Hematopoietic multipotent progenitor cell treated with erythropoietin and hydrocortisone succinate and interleukin-3 and kit ligand, for 15 days (in vitro differentiated cells): Measurements from ENCODE around the gene TTC9C.
"Not testable (repeated sequence)": the region's sequence is repeated elsewhere in the genome, so short reads cannot be mapped to it uniquely, and the experiment has no call there.

Experiments
- DNase-seq: peaks from one replicate; pipeline ENCODE4 v3.0.0-alpha.2; 2015; ENCODE audit warnings: low spot score

TTC9C gene

DNA sequence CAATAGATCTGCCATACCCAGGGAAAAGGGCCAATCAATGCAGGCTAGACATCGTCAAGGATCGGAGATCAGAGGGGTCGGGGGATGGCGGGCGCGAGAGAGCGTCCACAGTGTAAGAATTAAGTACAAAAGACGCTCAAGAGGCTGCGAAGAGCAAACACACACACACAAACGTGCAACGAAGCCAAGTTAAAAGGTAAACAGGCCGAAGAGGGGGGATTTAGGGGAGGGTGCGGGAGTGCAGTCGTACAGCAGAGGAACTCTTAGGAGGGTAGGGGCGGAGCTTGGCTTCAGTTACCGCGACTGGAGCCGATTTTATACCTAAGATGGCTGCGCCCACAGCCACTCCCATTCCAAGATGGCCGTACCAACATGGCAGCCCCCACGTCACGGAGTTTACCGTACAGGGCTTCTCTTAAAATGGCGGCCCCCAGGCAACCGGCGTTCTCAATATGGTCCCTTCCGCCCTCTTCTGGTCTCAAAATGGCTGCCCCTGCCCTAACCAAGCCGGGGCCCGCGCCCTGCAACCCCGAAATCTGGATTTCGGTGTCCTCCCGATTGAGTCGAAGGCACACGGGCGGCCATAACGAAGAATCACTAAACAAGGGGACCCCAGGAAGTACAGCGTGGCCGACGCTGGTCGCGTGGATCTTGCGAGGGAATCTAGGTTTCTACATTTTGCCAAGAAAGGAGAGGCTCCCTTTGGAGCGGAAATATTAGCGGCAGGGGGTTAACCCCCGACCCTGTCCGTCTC is 18.9 kb upstream of the TTC9C start:
- peak; percentile 99 for DNase-seq

DNA sequence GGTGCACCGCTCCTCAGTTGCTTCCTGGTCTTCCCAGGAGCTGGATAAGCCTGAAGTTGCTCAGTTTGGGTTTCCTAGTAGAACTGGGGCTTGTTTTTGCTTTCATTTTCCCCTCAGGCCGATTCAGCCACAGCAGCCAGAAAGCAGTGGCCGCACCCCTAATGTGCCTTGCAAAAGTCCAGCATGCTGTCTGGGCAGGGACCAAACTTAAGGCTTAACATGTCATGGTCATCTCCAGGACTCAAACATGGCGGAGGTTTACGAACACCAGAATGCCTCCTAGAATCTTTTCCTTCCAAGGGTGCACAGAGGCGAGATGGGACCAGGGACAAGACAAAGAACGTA is 18.3 kb upstream of the TTC9C start:
- DNase-seq = peak; percentile 55

DNA sequence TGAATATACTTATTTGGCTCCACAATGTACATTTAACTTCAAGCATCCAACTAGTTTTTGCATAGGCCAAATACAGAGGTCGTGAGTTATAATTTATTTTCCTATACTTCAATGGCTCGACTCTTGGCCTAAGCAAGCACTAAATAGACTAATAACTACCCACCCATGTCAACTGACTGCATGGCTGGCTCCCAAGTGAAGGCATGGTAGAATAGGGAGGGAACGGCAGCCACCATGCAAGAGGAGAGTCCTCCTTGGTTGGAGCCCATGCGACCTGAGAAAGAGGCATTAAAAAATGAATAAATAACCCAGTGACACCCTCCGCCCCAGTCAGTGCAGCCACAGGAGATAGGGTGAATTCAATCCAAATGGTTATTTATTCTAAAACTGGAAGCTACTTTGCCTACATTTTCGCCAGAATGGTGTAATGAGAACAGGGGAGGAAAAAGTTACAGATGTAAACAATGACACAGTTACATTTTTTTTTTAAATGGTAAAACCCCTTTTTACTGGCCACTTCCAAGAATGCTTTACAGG is 15.9 kb upstream of the TTC9C start:
- DNase-seq = no peak

DNA sequence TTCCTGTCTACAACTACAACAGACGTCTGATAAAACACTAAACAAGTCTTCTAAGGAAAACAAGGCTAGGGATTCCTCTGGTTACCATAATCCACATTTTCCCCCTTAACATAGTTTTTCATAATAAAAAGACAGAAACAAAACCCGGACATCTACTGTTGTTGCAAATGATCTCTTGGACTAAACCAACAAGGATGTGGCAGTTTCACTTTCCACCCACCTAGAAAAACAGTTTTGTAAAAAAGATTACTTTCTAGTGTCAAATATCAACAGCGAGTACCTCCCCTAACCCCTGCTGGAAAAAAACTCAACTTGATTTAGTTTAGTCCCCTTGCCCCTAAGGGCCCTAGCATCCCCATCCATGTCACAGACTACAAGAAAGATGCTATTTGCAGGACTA is 15.4 kb upstream of the TTC9C start:
- DNase-seq = no peak

DNA sequence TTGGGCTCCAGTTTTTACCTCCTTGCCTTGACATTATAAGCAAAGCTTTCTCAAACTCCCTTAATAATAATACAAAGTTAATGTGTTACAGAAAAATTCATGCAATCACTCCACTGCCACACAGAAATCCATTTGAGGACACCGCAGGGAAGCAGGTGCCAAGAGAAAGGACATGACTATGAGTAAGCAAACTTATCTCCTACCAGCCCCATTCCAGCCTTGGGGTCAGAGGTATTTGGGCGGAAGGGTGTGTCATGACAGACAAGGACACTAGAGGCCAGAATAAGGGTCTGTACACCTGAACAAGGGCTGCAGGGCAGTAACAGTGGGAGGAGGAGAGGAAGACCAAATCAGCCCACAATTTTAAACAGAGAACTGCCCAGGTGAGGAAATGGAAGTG is 14.9 kb upstream of the TTC9C start:
- DNase-seq = no peak

DNA sequence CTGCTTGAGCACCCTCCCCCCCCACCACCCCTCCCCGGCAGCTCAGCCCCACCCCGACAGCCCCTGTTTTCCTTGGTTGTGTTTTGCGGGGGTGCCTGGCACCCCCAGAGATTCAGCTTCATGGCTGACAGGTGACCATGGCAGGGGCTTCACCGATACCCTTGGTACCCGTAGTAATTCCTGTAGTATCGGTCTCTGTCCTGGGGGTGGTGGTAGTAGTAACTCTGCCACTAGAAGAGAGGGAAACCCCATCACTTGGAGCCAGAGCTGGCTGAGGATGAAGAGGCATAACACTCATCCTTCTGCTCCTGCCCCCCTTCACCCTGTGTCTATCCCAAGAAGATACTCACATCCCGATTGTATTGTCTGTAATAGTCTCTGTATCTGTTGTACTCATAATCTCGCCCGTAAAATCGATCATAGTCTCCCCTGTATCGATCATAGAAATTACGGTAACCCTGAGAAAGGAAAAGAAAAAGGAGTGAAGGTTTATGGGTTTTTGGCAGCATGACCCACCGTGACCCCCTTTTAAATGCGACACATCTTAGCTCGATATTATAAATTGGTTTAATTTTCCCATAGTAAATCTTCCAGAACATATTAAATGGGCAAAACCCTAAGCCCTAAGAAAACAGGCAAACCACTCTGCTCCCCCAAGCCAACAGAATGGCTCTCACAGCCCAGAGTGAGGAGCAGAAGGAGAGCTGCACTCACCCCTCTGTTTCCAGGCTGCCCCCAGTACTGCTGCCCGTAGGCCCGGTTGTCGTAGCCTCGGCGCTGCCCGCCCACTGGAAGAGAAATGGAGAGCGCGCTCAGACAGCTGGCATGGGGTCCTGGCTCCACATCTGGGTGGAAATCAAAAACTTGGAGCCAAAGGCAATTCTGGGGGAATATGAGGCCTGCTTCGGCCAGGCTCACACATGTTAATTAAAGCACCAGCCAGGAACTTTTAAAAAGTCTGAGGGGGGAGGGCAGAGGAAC is 12.8 kb upstream of the TTC9C start:
- no peak for DNase-seq

DNA sequence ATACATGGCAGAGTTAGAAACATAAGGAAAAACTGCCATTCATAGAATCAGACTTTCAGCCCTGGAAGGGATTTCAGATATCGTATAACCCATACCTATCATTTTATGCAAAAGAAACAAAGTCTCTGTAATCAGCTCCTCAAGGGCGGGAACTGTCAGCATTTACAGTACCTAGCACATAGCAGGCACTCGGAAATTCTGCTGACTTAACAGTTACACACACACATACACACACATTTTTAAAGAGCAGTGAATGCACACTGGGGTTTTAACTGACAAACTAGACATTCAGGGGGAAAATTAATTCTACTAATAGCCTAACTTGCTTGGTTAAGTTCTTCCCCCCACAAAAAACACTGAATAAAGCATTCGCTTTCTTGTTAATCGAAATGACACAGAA is 12.1 kb upstream of the TTC9C start:
- no peak for DNase-seq

DNA sequence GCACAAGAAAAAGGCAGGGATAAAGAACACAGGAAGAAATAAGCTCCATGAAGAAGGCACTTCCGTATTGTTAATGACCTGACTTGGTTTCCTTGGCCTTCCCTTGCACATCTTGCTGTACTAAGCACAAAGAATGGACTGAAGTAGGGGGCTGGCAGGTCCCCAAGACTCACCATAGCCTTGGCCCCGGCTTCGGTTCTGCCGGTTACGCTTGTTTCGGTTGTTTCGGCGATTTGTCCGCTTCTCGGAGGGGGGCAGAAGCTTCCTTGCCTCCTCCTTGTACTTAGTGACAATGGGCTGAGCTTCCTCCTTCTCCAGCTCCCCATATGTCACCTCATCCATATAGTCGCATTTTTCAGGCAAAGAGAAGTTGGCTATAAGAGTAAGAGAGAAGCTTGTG is 11.5 kb upstream of the TTC9C start:
- DNase-seq = no peak

DNA sequence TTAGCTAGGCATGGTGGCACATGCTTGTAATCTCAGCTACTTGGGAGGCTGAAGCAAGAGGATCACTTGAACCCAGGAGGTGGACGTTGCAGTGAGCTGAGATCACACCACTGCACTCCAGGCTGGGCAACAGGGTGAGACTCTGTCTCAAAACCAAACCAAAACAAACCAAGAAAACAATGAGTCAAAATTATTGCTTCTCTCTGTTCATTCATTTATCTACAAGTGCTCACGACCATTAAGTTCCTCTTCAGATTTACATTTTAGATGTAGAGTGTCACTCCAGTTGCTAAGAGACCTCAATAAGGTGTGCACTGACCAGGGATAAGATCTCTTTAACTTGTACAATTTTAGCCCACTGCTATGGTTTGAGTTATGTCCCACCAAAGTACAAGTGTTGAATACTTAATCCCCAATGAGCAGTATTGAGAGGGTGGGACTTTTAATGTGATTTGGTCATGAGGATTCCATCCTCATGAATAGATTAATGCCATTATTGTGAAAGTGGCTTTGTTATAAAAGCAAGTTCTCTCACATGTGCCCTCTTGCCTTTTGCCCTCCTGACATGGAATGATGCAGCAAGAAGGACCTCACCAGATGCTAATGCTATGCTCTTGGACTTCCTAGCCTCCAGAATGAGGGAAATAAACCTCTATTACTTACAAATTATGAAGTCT is 8.8 kb upstream of the TTC9C start:
- no peak for DNase-seq

DNA sequence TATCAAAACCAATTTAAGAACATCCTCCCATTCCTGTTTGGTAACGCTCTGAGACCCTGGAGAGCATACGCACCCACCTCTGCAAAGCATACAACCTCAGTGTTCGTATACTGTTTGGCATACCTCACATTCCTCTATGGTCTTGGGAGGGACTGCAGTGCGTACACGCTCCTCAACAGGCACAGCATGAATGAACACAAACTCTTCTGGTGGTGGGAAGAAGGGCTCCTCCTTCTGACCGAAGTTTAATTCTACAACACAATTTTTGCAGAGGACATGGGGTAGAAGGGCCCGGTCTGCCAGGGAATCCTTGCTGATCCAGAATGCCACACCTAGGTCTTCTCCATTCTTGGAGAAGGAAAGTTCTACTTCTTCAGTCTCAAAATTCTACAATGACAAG is 6.3 kb upstream of the TTC9C start:
- no peak for DNase-seq

DNA sequence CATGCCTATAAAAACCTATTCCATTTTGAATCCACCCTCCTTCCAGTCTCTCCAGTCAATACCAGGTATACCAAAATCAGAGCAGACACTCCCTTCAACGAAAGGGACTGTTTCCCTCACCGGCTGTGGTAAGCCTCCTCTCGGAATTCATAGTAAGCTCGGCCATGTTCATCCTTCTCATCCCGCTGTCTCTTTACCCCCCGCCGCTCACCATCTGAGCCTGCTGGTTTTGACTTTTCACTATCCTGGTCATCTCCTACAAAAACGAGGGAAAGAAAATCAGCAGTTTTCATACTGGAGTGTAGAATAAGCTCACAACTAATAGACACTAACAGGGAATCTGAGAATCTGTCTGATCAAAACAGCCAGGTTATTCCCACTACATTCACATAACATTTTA is 4.1 kb upstream of the TTC9C start:
- DNase-seq = no peak

DNA sequence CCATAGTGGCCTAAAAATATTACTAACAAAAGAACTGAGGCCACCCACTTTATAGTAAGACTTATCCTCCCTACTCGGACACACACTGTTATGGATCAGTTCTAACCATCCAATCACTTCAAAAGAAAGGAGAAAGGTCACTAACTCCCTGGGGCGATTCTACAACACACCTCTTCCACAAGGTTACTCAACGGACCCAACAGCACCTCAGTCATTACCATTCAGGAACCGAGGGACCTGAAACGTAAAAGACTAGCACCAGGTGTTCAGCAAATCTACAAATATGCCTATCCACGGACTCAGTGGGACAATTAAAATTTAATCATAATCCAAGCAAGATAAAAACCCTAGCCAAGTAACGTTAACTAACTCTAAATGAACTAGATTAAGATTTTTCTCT is 2.6 kb upstream of the TTC9C start:
- no peak for DNase-seq

DNA sequence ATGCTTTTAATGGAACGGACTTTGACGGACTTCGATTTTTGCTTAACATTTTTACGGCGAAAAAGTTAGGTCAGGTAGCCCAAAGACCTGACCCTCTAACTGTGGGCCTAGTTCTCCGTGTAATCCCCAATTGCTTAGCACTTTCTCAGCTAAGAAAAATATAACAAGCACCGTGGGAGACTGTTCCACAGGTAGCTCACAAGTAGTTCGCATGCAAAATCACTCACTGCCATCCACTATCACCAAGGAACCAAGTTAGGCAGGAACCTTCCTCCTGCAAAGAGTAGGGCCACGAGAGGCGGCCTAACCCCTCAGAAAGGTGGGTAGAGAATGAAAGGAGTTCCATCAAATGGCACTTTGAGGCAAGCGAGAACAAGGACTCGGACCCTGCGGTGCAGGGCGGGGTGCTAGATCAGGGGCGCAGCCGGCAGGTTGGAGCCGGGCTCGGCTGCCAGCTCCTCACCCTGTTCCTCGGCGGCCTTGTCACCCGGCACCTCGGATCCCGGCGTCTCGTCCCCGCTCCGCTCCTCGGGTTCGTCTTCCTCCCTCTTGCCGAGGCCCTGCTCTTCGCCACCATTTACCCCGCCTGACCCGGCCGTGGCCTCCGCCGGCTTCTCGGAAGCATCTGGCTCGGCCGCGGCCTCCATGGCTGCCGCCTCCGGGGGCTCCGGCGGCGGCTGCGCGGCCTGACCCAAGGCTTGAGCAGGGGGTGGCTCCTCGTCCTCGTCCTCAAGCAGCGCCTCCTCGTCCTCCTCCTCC is 2.0 kb upstream of the TTC9C start:
- DNase-seq = peak; percentile 17

DNA sequence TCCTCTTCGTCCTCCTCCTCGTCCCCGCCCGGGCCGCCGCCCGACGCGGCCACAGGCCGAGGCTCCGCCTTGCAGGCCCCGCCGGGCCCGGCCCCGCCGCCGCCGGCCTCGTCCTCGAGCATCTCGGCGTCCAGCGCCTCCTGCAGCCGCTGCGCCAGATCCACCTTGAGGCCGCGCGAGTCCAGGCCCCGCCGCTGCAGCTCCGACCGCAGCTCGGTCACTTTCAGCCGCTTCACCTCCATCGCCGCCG is 1.4 kb upstream of the TTC9C start:
- DNase-seq = no peak

DNA sequence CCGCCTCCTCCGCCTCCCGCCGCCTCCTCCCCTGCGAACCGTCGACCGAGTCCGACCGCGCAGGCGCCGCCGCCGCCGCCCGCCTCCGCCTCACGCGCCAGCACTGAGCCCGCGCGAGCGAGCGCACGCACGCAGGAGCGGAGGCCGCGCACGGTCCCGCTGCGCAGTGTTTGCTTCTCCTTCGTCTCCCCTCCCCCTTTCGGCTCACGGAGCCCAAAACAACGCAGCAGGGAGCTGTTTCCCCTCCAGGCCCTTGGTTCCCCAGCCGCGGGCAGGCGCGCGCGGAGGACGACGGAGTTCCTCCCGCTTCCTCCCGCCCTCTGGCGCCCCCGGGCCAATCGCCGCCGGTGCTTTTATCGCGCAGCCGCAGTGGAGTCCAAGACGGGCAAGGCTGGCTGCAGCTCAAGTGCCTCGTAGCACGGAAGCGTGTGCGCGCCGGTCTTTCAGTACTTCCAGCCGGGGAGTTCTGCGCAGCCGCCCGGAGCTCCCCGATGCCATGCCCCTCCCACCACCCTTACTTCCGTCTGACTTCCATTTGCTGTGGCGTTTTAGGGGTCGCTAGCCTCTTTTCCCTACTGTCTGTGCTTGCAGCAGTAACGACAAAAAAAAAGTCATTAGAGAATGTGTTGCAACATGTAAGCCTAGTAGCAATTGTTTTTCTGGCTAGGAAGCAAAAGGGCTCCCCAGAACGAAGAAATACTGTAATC is 968 bp upstream of the TTC9C start, which contains the start of gene HNRNPUL2:
Gene HNRNPUL2, minus strand, starts transcription at position 293 of the 707 bp plus-strand sequence. CDS start 301 bp downstream, outside the sequence.
- peak; percentile 98 for DNase-seq

DNA sequence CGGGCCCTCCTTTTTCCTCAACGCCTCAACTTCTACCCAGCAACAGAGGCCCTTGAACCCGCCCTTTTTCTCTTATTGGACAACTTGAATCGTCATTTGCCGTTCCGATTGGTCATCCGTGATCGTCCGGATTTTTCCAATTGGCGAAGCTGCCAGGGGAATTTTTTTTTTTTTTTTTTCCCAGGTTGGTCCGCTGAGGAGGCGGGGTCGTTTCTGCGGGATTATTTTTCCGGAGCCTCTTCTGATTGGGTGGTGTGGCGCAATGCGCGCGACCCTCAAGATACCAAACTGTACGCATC is 465 bp upstream of the TTC9C start:
- DNase-seq = peak; percentile 98

DNA sequence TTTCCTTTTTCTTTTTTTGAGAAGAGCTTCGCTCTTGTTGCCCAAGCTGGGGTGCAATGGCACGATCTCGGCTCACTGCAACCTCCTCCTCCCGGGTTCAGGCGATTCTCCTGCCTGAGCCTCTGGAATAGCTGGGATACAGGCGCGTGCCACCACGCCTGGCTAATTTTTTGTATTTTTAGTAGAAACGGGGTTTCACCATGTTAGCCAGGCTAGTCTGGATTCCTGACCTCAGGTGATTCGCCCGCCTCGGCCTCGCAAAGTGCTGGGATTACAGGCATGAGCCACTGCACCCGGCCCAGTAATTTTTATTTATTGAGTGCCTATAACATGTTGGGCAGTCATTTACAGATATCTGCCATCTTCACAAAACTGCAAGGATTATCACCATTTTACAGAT is 1.8 kb downstream of the TTC9C start:
- DNase-seq = not testable (repeated sequence)

DNA sequence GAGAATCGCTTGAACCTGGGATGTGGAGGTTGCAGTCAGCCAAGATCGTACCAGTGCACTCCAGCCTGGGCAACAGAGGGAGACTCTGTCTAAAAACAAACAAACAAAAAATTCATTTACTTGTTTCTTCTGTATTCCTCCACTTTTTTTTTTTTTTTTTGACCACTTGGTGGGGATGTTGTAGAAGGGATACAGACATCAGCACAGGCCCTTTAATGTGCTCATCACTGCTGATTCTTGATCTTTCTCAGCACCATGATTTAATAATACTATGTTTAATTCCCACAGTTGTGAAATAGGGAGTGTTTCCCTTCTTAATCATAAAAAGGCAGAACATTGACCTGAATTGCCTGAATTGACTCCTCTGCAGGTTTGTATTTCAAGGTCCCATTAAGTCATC is 4.5 kb downstream of the TTC9C start:
- DNase-seq = peak; percentile 60

DNA sequence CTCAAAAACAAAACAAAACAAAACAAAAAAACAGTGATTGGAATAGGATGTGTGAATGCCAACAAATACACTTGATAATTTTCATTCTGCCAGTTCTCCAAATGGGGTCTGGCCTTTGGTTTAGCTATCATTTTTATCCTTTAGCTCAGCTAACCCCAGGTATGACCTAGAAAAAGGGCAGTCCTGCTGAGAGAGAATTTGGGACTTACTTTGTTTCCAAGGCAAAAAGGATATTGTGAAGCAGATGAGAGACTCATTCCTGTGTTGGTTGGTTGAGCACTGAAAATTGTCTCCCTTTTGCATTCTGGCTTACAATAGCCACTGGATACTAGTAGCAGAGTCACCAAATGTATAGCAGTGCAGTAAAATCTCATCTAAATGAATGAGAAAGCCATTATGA is 8.9 kb downstream of the TTC9C start:
- no peak for DNase-seq

DNA sequence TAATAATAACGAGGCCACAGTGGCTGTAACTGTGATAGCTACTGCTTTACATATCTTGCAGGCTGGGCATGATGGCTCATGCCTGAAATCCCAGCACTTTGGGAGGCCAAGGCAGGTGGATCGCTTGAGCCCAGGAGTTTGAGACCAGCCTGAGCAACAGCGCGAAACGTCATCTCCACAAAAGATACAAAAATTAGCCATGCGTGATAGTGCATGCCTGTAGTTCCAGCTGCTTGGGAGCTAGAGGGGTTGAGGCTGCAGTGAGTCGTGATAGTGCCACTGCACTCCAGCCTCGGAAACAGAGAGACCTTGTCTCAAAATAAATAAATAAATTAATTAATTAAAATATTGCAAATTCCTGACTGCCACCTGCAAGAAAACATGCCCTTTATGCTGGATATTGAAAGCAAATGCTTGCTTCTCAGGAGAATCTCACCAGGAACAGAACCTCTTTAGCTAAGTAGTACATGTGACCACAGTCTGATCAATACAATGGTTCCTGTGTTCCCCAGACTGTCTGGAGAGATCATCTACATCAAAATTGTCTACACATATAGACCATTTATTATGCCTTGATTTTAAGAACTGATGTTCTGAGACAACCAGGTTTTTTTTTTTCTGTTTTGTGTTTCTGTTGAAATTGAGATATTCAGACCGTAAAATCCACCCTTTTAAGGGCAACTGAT is 19.3 kb downstream of the TTC9C start:
- no peak for DNase-seq

DNA sequence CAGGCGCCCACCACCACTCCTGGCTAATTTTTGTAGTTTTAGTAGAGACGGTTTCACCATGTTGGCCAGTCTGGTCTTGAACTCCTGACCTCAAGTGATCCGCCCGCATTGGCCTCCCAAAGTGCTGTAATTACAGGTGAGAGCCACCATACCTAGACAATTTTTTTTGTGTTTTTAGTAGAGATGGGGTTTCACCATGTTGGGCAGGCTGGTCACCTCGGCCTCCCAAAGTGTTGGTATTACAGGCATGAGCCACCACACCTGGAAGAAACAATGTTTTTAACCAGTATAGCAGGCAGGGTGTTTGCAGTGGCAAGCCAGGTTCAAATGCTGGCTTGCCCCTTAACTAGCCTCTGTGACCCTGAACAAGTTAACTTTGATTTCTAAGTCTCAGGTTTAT is 21.6 kb downstream of the TTC9C start:
- not testable (repeated sequence) for DNase-seq
